Activated CD8-positive, alpha-beta memory T cell treated with anti-CD3 and anti-CD28 coated beads for 4 hours (primary cell): Measurements from ENCODE around the gene PYGB.
"Not testable (repeated sequence)": the region's sequence is repeated elsewhere in the genome, so short reads cannot be mapped to it uniquely, and the experiment has no call there.

ENCODE experiments used
- DNase-seq, 2 donors: peaks; one replicate each; pipeline ENCODE4 v3.0.0-alpha.2; 2020; ENCODE audit warnings: low read depth in 2 of 2

The PYGB gene

DNA sequence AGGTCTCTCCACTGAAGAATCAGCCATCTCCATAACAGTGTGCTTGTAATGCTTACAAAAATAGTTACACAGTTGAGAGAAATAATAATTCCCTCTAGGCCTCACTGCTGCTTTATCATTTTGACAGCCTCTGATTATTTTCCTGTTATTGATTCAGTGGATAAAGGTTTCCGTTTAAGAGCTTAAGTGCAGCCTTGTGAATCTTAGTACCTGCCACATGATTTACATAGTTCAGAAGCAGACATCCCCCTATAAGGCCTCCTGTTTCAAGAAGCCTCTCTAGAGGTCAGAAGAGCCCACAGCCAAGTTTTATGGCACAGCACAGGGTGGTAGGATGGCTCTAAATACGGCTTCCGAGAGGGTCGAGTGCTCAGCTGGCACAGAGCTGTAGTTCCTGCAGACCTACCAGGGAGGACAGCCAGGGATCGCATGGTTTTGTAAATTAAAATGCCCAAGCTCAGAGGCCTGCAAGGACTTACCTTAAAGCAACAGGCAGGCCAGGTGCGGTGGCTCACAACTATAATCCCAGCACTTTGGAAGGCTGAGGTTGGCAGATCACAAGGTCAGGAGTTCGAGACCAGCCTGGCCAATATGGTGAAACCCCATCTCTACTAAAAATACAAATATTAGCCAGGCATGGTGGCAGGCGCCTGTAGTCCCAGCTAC, 17.6 kb upstream of the PYGB start:
- DNase-seq, result no peak

DNA sequence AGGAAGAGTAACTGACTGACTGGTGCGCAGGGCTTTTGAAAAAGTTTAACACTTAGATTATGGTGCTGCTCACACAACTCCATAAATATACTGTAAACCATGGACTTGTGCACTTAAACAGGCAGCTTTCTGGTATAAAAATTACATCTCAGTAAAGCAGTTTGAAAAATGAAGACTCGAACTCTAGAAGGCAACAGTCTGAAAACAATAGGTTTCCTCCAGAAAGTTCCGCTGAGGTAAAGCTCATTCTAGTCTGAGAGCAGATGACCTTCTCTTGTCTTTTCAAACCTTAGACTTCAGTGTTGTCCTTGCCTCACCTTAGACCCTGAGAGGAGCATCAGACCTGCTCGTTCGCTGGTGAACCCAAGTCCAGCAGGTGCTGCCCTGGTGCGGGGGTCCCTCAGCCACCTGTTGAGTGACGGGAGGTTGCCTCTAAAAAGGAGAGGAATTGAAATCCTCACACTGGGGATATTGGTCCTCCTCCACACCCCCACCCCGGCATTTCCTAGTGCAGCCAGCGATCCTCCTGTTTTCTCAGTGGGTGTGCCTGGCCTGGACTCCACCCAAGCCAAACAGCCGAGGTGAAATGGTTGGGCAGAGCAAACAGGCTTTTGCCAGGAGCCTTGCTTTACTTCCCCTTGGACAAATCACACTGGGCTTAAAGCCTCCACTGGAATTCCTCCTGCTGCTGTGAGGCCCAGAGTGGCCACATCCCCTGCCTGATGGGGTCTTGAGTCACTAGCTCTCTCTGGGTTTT, 14.7 kb upstream of the PYGB start:
- no peak for DNase-seq

DNA sequence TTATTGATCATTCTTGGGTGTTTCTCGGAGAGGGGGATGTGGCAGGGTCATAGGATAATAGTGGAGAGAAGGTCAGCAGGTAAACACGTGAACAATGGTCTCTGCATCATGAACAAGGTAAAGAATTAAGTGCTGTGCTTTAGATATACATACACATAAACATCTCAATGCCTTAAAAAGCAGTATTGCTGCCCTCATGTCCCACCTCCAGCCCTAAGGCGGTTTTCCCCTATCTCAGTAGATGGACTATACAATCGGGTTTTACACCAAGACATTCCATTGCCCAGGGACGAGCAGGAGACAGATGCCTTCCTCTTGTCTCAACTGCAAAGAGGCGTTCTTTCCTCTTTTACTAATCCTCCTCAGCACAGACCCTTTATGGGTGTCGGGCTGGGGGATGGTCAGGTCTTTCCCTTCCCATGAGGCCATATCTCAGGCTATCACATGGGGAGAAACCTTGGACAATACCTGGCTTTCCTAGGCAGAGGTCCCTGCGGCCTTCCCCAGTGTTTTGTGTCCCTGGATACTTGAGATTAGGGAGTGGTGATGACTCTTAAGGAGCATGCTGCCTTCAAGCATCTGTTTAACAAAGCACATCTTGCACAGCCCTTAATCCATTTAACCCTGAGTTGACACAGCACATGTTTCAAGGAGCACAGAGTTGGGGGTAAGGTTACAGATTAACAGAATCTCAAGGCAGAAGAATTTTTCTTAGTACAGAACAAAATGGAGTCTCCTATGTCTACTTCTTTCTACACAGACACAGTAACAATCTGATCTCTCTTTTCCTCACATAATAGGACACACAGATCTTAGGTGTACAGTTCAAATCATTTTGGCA, 13.7 kb upstream of the PYGB start:
- not testable (repeated sequence) for DNase-seq

DNA sequence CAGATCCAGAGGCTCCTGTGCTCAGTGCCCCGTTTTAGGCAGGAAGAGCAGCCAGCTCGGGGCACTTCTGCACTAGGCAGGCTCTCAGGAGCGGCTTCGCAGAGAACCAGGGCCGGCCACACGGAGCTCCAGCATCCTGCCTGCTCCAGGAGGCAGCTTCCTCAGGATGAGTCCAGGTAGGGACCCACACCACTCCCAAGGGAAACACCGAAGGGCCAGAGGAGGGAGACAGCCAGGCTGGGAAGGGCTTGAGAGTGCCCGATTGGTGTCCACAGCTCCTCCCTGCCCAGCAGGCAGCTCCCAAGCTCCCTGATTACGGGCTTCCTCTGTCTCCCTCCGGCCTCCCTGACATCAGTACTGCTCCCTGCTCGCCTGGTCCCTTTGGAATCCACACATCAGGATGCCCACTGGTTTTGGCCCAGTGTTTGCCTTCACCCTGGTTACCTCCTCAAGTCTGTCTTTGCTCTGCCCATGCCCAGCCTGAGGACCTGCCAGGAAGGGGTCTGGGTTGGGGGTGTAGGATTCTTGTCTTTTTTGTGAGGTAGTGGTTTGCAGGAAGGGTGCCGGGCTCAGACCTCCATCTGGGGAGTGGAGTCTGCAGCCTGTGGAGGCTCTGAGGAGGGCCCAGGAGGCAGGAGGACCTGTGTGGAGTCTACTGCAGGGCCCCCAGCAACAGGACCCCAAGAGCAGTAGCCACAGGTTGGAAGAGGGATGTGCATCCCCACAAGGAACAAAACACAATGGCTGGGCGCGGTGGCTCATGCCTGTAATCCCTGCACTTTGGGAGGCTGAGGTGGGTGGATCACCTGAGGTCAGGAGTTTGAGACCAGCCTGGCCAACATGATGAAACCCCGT, 11.2 kb upstream of the PYGB start:
- no peak for DNase-seq

DNA sequence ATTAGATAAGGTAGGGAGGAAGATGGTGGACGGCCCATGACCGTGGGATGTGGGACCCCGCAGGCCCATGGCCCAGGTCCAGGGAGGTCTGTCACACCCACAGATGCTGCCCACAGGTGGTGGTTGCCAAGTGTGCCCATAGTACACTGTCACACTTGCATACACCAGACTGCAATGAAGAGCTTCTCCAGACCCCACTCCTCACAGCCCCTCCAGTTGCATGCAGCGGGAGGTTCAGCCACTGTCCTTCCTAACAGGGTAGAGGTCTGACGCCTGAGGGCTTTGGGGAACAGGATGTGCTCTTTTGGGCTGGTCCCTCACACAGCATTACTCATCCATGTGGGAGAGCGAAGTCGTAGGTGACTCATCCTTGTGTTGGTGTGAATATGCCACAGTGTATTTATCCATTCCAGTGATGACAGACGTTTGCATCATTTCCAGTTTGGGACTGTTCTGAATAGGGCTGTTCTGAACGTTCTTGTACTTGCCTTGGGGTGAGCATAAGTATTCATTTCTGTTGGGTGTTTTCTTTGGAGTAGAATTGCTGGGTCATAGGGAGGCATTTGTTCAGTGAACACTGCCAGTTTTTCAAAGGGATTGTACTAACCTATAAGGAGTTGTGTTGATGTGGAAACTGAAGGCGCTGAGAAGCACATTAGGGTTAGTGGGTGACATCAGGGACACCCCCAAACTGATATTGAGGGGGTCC, 10.1 kb upstream of the PYGB start:
- DNase-seq, result peak in 1 of 2 donors; percentile 20

DNA sequence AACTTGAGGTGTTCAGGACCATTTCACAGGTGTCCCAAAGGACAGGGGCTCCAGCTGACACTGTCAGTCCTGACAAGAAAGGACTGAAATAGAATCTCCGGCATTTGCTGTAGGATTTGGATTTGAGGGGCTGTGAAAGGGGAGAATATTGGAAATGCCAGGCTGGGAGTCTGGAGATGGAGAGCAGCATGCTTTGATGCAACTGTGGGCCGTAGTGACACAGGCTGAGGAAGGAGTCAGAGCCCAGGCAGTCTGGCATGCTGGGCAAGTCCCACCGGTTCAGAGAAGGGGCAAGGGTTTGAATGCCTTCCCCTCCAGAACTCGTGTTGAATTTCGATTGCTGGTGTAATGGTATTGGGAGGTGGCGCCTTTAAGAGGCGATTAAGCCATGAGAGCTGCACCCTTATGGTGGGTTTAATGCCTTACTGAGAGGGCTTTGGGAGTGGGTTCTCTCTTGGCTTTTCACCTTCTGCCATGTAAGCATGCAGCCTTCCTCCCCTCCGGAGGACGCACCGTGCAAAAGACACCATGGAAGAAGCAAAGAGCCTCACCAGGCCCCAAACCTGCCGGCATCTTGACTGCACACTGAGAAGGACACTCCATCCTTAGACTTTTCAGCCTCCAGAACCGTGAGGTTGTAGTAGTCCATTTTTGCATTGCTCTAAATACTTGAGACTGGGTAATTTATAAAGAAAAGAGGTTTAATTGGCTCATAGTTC, 9.4 kb upstream of the PYGB start:
- no peak for DNase-seq

DNA sequence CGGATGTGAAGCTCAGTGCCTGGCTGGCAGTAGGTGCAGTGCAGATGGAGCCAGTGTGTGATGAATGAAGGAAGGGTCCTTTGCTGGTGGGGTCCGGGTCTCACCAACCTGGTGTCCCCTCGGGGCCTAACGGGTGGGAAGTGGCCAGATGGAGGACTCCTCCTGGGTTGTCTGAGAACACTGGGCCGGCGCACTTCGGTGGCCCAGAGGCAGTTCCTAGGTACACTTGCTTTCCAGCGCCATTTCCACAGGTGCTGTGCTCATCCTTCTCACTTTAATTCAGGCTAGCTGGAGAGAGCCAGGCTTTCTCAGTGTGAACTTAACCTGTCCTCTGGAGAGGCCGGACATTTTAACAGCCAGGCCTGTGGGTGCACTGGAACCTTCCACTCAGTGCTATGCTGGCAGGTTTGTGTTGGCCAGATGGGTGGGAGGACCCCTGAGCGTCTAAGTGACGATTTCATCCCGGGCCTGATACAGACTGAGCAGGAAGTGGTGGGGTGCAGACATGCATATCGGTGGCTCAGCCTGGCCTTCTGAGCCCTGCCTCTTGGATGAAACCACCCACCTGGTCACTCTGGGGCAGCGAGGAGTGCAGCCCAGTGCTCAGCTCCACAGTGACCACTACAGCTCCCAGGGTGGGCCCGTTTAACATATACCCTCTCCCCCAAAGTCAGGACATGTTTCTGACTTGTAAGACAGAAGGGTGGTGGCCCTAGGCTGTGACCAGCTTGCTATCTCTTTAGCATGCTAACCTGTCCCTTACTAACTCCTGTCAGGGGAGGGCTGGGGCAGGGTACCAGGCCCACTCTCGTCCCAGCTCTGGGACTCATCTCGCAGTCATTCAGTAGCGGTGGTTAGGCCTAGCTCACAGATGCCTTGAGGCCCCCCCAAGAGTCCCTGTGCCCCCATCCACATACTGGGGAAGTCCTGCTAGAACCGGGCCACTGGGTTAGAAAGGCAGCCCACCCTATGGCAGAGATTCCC, 8.2 kb upstream of the PYGB start:
- DNase-seq, result no peak

DNA sequence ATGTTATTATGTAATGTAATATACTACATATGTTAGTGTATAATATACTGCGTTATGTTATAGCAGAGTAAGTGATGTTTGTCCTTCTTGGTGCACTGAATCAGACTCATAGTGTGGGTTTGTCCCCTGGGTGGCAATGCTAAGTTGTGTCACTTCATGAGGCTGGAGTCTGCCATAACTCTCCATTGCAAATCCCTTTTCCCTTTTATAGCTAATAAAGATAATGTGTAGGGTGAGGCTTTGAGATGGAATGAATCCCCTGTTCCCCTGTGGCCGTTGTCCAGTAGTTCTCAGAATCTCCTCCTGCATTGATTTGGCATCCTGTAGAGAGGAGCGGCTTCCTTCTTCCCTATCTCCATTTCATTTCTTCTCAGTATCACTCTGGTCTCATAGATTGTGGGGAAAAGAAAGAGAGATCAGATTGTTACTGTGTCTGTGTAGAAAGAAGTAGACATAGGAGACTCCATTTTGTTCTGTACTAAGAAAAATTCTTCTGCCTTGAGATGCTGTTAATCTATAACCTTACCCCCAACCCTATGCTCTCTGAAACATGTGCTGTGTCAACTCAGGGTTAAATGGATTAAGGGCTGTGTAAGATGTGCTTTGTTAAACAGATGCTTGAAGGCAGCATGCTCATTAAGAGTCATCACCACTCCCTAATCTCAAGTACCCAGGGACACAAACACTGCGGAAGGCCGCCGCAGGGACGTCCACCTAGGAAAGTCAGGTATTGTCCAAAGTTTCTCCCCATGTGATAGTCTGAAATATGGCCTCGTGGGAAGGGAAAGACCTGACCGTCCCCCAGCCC, 6.8 kb upstream of the PYGB start:
- not testable (repeated sequence) for DNase-seq

DNA sequence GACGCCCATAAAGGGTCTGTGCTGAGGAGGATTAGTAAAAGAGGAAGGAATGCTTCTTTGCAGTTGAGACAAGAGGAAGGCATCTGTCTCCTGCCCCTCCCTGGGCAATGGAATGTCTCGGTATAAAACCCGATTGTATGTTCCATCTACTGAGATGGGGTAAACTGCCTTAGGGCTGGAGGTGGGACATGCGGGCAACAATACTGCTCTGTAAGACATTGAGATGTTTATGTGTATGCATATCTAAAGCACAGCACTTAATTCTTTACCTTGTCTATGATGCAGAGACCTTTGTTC, 6.3 kb upstream of the PYGB start:
- DNase-seq, result not testable (repeated sequence)

DNA sequence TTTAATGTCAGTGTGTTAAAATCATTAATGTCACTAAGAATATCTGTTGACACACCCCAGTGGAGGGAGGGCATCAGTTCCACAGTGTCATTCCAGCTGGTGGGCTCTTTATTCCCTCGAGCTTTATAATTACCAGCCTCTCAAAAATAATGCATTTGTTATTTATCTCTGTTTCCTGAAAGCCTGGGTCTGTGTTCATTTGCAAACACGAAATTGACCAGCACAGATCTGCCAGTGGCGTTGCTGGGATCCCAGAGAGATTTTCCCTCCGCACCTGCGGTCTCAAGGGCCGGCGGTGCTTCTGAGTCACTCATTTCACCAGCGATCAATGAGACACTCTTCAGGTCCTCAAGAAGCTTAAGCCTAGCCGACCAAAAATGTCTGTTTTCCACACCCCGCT, 5.7 kb upstream of the PYGB start:
- no peak for DNase-seq

DNA sequence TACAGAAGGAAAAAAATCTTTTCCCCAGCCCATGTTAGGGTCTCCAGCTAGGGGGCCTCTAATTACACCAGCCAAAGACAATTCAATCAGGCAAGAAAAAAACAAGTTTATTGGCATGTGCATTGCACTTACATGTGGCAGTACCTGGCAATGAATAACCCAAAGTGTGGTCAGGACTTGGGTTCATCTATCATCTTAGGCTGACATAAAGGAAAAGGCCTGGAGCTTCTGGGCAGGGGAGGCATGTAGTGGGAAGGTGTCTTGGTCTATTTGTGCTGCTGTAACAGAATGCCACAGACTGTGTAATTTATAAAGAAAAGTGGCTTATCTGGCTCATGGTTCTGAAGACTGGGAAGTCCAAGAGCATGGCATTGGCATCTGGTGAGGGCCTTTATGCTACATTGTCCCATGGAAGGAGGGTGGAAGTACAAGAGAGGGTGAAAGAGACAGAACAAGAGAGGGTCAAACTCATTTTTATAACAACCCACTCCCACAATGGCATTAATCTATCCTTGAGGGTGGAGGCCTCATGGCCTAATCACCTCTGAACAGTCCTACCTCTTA, 4.4 kb upstream of the PYGB start:
- no peak for DNase-seq

DNA sequence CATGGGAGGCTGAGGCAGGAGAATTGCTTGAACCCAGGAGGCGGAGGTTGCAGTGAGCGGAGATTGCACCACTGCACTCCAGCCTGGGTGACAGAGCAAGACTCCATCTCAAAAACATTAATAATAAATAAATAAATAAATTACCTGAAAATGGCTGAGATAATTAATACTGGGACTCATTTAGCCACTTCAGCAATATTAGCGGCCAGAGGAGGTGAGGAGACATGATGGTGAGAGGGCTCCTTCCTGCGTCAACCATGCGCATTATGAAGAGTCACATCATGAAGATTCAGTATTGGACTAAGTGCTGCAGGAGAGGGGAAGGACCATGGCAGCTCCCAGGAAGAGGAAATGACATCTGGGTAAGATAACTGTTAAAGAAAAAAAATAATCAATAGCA, 2.9 kb upstream of the PYGB start:
- no peak for DNase-seq

DNA sequence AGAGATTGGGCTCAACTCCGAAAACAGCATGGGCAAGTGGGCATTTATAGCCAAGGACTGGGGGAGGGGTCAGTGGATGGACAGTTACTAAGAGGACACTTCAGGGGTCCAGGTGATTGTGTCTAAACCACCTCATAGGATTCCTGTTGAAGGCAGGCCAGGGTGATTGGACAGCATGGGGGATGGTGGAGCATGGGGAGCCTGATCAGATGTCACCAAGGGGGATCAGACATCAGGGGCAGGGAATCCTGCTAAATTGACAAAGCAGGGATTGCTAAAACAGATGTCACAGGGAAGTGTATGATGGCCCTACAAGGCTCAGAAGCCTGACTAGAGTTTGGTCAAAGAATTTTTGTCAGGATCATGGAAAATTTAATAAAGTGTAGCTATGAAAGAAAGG, 2.4 kb upstream of the PYGB start:
- DNase-seq, result no peak

DNA sequence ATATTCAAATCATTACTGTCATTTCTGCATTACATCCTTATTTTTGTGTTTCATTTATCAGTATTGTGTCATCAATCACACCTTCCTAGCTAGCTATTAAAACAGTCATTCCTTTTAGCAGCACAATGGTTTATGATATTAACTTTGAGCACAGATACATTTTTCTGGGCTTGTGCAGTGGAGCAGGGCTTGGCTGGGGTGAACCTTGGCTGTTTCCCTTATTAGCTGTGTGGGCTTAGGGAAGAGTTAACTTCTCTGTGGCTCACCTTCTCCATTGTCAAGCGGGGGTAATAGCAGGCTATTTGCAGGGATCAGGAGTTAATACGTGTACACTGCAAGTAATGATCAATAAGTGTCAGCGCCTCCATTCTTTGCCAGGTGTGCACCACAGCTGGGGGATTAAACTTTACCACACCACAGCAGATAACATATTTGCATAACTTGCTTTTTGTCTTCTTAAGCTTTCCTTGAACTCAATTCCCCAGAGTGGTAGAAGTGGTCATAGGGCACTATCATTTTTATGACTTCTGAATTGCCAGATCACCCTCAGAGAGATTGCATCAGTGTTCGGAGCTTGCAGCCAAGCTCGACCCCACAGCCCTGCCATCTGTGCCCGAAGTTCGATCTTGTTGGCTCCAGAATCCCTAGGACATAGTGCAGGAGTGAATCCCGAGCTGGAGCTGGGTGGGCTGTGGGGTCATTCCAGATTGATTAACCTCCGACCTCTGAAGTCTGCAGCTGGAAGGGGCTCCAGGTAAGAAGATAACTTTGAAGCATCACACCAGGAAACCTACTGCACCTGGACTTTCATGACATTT, 1.5 kb upstream of the PYGB start:
- no peak for DNase-seq

DNA sequence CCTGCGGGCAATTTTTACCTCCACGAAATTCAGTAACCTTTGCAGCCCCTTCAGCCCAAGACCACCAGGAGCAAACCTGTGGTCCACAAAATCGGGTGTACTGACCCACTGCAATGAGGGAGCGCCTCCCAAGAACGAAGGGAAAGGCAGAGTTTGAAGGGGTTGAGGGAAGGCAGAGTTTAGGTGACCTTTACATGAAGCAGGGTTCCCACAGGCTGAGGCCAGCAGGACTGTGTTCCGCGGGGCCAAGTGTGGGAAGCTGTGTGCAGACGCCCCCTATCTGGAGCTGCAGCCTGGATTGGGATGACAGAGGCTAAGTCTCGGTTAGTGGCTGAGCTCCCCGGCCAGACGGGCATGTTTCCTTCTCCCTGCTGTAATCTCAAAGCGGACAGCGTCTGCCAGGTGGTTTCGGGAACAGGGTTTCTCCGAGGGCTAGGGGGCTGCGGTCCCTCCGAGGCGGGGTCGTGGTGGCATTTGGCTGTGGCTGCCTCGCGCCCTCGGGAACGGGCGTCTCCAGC, 826 bp upstream of the PYGB start:
- DNase-seq, result no peak

DNA sequence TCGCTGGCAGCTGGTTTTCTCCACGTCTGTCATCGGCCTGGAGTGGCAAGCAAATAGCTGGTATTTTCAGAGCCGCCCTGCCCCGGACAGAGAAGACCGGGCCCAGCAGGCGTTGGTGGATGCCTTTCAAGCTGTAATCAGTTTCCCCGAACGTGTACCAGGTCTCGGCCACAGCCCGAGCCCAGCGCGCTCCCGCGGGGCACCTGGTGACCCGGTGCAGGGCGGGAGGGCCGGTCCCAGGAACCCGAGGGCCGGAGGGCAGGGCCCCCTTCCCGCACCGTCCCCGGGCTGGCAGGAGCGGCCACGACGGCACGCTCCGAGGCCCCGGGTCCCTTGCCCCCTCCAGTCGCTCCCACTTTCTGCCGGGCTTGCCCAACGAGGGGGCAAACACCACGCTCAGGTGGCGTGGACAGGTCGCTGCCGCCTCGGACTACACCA, 348 bp upstream of the PYGB start:
- DNase-seq, result no peak

DNA sequence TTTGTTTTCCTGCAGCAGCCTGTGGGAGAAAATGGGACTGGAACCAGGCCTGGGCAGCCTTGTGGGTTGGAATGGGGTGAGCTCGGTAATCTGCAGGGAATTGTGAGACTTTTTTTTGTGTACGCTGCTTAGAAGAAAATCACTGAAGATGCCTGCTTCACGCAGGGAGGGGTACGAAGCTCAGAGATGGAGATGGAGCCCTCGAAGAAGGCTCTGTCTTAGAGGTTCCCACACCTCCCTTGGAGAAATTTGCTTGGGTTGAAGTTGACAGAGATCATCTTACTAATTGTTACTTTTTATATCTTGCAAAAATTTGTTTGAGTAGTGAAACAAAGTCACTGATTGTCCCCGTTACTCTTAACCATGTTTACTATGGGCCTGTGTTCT, 894 bp downstream of the PYGB start:
- DNase-seq, result no peak
